ENCODE results near the gene MPO.

MPO gene

GRCh38 chr17:58280480-58281217, at the start of gene MPO:
MPO (minus strand) TSS chr17:58280935; CDS start chr17:58280758, 177 bp downstream.
- intact Hi-C loops (cut with DNase I), result no loop called here
- DNase-seq, result peak in 1 of 42 donors; percentile 20

GRCh38 chr17:58329810-58330537, 49.2 kb upstream of the MPO start:
- no peak for DNase-seq
- intact Hi-C loops (cut with DNase I), result no loop called here

- peak in 38 of 42 donors; percentile 45 to 84 (median 67) for DNase-seq
- intact Hi-C loops (cut with DNase I), result no loop called here
Observed at GRCh38 chr17:58329035-58329809, 48.5 kb upstream of the MPO start.

- DNase-seq, result peak in 40 of 42 donors; percentile 34 to 90 (median 77)
- intact Hi-C loops (cut with DNase I), result no loop called here
Observed at GRCh38 chr17:58328195-58329034, 47.7 kb upstream of the MPO start, which contains the start of gene TSPOAP1. TSPOAP1 (minus strand) TSS chr17:58328795; CDS start chr17:58327920, 875 bp downstream.

- intact Hi-C loops (cut with DNase I), result no loop called here
- peak in 10 of 42 donors; percentile 11 to 58 (median 50) for DNase-seq
Observed at GRCh38 chr17:58327363-58328194, 46.8 kb upstream of the MPO start.

GRCh38 chr17:58326609-58327362, 46.1 kb upstream of the MPO start:
- peak in 2 of 42 donors; percentile 7 to 39 for DNase-seq
- intact Hi-C loops (cut with DNase I), result no loop called here

- intact Hi-C loops (cut with DNase I), result no loop called here
Observed at GRCh38 chr17:58325976-58326468, 45.3 kb upstream of the MPO start.

GRCh38 chr17:58325289-58325726, 44.6 kb upstream of the MPO start:
- peak in 36 of 42 donors; percentile 45 to 86 (median 70) for DNase-seq
- intact Hi-C loops (cut with DNase I), result no loop called here

More at GRCh38 chr17:58325976-58326468, 45.3 kb upstream of the MPO start:
- DNase-seq, result peak in 36 of 42 donors; percentile 35 to 88 (median 70)

GRCh38 chr17:58324409-58325288, 43.9 kb upstream of the MPO start:
- intact Hi-C loops (cut with DNase I), result no loop called here
- peak in 4 of 42 donors; percentile 26 to 50 (median 42) for DNase-seq

GRCh38 chr17:58324056-58324408, 43.3 kb upstream of the MPO start:
- intact Hi-C loops (cut with DNase I), result no loop called here

GRCh38 chr17:58323366-58324055, 42.8 kb upstream of the MPO start:
- intact Hi-C loops (cut with DNase I), result no loop called here
- DNase-seq, result peak in 2 of 42 donors; percentile 2 to 14

More at GRCh38 chr17:58324056-58324408, 43.3 kb upstream of the MPO start:
- no peak for DNase-seq

GRCh38 chr17:58322581-58323185, 41.9 kb upstream of the MPO start:
- intact Hi-C loops (cut with DNase I), result no loop called here
- DNase-seq, result peak in 1 of 42 donors; percentile 4

GRCh38 chr17:58321571-58322525, 41.1 kb upstream of the MPO start:
- peak in 4 of 42 donors; percentile 6 to 49 (median 24) for DNase-seq
- intact Hi-C loops (cut with DNase I), result no loop called here
